Hepatocyte (in vitro differentiated cells): ENCODE data around the gene MAP3K20.

ENCODE experiments used
- EZH2 ChIP-seq: fragments of 200-600 bp; sonication (generic); IDR thresholded peaks from 2 replicates; pipeline ENCODE4 v1.6.1; 2016; ENCODE audit warnings: antibody characterized with exemption, mild to moderate bottlenecking, borderline replicate concordance
- TF ChIP-seq, protein P1 (sequence below): fragments of 200-600 bp; sonication (generic); IDR thresholded peaks from 2 replicates; pipeline ENCODE4 v1.5.1; 2016; ENCODE audit warnings: antibody characterized with exemption, mild to moderate bottlenecking; ENCODE audit not compliant: poor library complexity

- TF ChIP-seq, protein P1, sequence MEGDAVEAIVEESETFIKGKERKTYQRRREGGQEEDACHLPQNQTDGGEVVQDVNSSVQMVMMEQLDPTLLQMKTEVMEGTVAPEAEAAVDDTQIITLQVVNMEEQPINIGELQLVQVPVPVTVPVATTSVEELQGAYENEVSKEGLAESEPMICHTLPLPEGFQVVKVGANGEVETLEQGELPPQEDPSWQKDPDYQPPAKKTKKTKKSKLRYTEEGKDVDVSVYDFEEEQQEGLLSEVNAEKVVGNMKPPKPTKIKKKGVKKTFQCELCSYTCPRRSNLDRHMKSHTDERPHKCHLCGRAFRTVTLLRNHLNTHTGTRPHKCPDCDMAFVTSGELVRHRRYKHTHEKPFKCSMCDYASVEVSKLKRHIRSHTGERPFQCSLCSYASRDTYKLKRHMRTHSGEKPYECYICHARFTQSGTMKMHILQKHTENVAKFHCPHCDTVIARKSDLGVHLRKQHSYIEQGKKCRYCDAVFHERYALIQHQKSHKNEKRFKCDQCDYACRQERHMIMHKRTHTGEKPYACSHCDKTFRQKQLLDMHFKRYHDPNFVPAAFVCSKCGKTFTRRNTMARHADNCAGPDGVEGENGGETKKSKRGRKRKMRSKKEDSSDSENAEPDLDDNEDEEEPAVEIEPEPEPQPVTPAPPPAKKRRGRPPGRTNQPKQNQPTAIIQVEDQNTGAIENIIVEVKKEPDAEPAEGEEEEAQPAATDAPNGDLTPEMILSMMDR = no peak
- no peak for TF ChIP-seq EZH2
Measured at GRCh38 chr2:173171924-173172643, 96.4 kb downstream of the MAP3K20 start.
